Mesendoderm (in vitro differentiated cells): ENCODE results near the gene HBG2.

Experiments used
- DNase-seq: peaks from one replicate; pipeline ENCODE4 v3.0.0; 2013
- H2AK5ac ChIP-seq: 2 replicates; pipeline ENCODE4 v1.6.1; 2013; ENCODE audit warnings: low read length, inconsistent platforms
- H2BK120ac ChIP-seq: 2 replicates; pipeline ENCODE4 v1.6.1; 2013; ENCODE audit warnings: low read depth, mild to moderate bottlenecking, low read length, moderate library complexity, mixed read lengths
- H2BK15ac ChIP-seq: replicated peaks from 2 replicates; pipeline ENCODE4 v1.6.1; 2013; ENCODE audit warnings: low read depth, mild to moderate bottlenecking, moderate library complexity
- H2BK5ac ChIP-seq: 2 replicates; pipeline ENCODE4 v1.6.1; 2013; ENCODE audit warnings: low read length, inconsistent platforms
- H3K18ac ChIP-seq: 2 replicates; pipeline ENCODE4 v1.6.1; 2013; ENCODE audit warnings: mild to moderate bottlenecking, low read length, mixed read lengths
- H3K23ac ChIP-seq: one replicate; pipeline ENCODE4 v1.6.1; 2013; ENCODE audit warnings: low read length
- H3K27ac ChIP-seq: 2 replicates; pipeline ENCODE4 v1.5.1; 2013; ENCODE audit warnings: low read depth, mild to moderate bottlenecking, inconsistent platforms, low read length, moderate library complexity
- H3K27me3 ChIP-seq: 2 replicates; pipeline ENCODE4 v1.6.1; 2013; ENCODE audit warnings: low read length, control low read depth, mild to moderate bottlenecking, inconsistent platforms; ENCODE audit not compliant: insufficient read depth, poor library complexity
- H3K36me3 ChIP-seq: 2 replicates; pipeline ENCODE4 v1.6.1; 2013; ENCODE audit warnings: low read length, inconsistent platforms; ENCODE audit not compliant: control insufficient read depth, insufficient read depth
- H3K4ac ChIP-seq: one replicate; pipeline ENCODE4 v1.6.1; 2013; ENCODE audit warnings: low read depth, mild to moderate bottlenecking, low read length, moderate library complexity
- H3K4me1 ChIP-seq: 2 replicates; pipeline ENCODE4 v1.6.1; 2013; ENCODE audit warnings: low read depth, low read length, inconsistent platforms; ENCODE audit not compliant: control insufficient read depth
- H3K4me2 ChIP-seq: 2 replicates; pipeline ENCODE4 v1.6.1; 2013; ENCODE audit warnings: low read length
- H3K4me3 ChIP-seq: 2 replicates; pipeline ENCODE4 v1.5.1; 2013; ENCODE audit warnings: mild to moderate bottlenecking, low read length
- H3K56ac ChIP-seq: one replicate; pipeline ENCODE4 v1.6.1; 2013; ENCODE audit warnings: low read length
- H3K79me1 ChIP-seq: 2 replicates; pipeline ENCODE4 v1.6.1; 2013; ENCODE audit warnings: low read length, inconsistent platforms
- H3K79me2 ChIP-seq: 2 replicates; pipeline ENCODE4 v1.6.1; 2013; ENCODE audit warnings: mild to moderate bottlenecking, low read length; ENCODE audit not compliant: control insufficient read depth, insufficient read depth
- H3K9ac ChIP-seq: 2 replicates; pipeline ENCODE4 v1.6.1; 2013; ENCODE audit warnings: low read length, inconsistent platforms
- H4K5ac ChIP-seq: one replicate; pipeline ENCODE4 v1.6.1; 2013; ENCODE audit warnings: low read length
- H4K8ac ChIP-seq: one replicate; pipeline ENCODE4 v1.6.1; 2013; ENCODE audit warnings: low read depth, mild to moderate bottlenecking, control low read depth, low read length, moderate library complexity
- WGBS: extraction: QIAGEN DNeasy Blood & Tissue Kit; methylation state at CpG from one replicate; pipeline ENCODE4 v1.1.7; 2013; ENCODE audit warnings: low lambda C conversion rate, missing lambda C conversion rate; ENCODE audit not compliant: insufficient coverage; ENCODE audit errors: extremely low coverage; 5-methylcytosine and 5-hydroxymethylcytosine counted together

HBG2 gene

DNA sequence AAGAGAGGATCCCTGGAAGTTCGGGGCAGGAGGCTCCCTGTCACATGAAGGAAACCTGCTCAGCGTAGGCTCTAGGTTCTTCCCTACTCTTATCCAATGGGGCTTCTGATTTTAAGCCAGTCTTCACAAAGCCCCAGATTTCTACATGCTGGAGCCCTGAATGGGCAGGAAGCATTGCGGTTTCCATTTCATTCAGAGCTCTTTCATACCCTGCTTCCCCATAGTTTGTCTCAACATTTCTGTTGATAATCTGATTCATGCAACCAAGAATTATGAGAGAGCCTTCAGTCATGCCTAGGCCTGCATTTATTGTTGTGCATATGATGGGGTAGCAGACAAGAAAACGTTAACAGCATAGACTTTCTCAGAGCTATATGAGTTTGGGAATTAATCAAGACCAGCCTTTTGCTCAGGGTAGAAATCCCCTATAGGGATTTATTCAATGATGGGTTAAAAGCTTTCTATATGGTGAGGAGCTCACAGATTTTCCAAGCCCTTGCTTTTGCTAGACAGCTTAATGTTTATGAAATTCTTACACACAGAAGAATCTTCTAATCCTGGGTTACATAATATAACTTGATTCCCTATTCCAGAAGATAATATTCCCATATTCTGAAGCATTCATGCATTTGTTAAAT, 31.2 kb upstream of the HBG2 start:
- H3K23ac ChIP-seq: no peak overlapping the region

DNA sequence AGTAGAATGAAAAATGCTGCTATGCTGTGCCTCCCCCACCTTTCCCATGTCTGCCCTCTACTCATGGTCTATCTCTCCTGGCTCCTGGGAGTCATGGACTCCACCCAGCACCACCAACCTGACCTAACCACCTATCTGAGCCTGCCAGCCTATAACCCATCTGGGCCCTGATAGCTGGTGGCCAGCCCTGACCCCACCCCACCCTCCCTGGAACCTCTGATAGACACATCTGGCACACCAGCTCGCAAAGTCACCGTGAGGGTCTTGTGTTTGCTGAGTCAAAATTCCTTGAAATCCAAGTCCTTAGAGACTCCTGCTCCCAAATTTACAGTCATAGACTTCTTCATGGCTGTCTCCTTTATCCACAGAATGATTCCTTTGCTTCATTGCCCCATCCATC, 30.1 kb upstream of the HBG2 start:
- no peaks in the 10 kb centered on the region for H3K79me1 ChIP-seq
- no peak overlapping the region for H3K56ac ChIP-seq
- no peak overlapping the region for H2BK15ac ChIP-seq
- no peak overlapping the region for H3K18ac ChIP-seq
- H4K8ac ChIP-seq: no peak overlapping the region
- DNase-seq: no peak
- no peak overlapping the region for H3K9ac ChIP-seq
- H3K4ac ChIP-seq: no peak overlapping the region
- H2BK5ac ChIP-seq: no peak overlapping the region
- H3K4me1 ChIP-seq: peaks cover 3% of the 10 kb centered on the region
- H3K4me3 ChIP-seq: no peak overlapping the region
- H4K5ac ChIP-seq: no peak overlapping the region
- no peaks in the 10 kb centered on the region for H3K79me2 ChIP-seq
- H3K23ac ChIP-seq: no peak overlapping the region
- WGBS: no CpG with 5 or more reads among the region's 2 CpGs
- no peaks in the 10 kb centered on the region for H3K36me3 ChIP-seq
- no peak overlapping the region for H3K27ac ChIP-seq
- no peak overlapping the region for H3K4me2 ChIP-seq
- no peak overlapping the region for H2BK120ac ChIP-seq
- no peak overlapping the region for H2AK5ac ChIP-seq
- no peaks in the 10 kb centered on the region for H3K27me3 ChIP-seq

More for the DNA sequence above, 31.2 kb upstream of the HBG2 start:
- no CpG with 5 or more reads among the region's 4 CpGs for WGBS
- Histone ChIP-seq H3K36me3 (no peaks in the 10 kb centered on the region), H3K9ac (no peak overlapping the region), H2BK5ac (no peak overlapping the region), H2AK5ac (no peak overlapping the region), H3K27ac (no peak overlapping the region), H3K4me1 (no peaks in the 10 kb centered on the region), H3K4me2 (no peak overlapping the region), H3K4me3 (no peak overlapping the region), H3K4ac (no peak overlapping the region), H3K79me2 (no peaks in the 10 kb centered on the region), H2BK15ac (no peak overlapping the region), H4K8ac (no peak overlapping the region), H3K18ac (no peak overlapping the region), H3K79me1 (no peaks in the 10 kb centered on the region), H3K27me3 (no peaks in the 10 kb centered on the region), H4K5ac (no peak overlapping the region), H3K56ac (no peak overlapping the region), H2BK120ac (no peak overlapping the region)
- no peak for DNase-seq

DNA sequence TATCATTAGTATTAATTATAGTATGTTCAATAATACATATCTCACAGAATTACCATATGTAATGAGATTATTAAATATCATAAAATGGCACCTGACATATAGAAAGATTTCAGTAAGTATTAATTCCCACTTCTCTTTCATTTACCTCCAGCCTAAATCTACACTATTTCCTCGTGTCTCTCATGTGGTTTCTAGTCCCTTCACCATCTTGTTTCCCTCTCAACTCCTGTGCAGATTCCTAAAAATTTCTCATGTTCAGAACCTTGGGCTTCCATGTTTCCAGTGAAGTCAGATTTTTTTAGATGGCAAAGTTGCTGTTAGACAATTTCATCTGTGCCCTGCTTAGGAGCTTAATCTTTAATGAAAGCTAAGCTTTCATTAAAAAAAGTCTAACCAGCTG, 29.3 kb upstream of the HBG2 start:
- no CpG with 5 or more reads among the region's 1 CpG for WGBS
- DNase-seq: no peak
- no peak overlapping the region for H4K8ac ChIP-seq
- no peak overlapping the region for H4K5ac ChIP-seq
- H2BK15ac ChIP-seq: no peak overlapping the region
- no peak overlapping the region for H2AK5ac ChIP-seq
- no peaks in the 10 kb centered on the region for H3K27me3 ChIP-seq
- H3K23ac ChIP-seq: no peak overlapping the region
- no peak overlapping the region for H3K27ac ChIP-seq
- peaks cover 3% of the 10 kb centered on the region for H3K4me1 ChIP-seq
- no peak overlapping the region for H3K4me2 ChIP-seq
- no peaks in the 10 kb centered on the region for H3K36me3 ChIP-seq
- H3K9ac ChIP-seq: no peak overlapping the region
- no peak overlapping the region for H3K56ac ChIP-seq
- H3K4ac ChIP-seq: no peak overlapping the region
- no peaks in the 10 kb centered on the region for H3K79me1 ChIP-seq
- no peak overlapping the region for H2BK5ac ChIP-seq
- H3K4me3 ChIP-seq: no peak overlapping the region
- H3K18ac ChIP-seq: no peak overlapping the region
- no peak overlapping the region for H2BK120ac ChIP-seq
- no peaks in the 10 kb centered on the region for H3K79me2 ChIP-seq

DNA sequence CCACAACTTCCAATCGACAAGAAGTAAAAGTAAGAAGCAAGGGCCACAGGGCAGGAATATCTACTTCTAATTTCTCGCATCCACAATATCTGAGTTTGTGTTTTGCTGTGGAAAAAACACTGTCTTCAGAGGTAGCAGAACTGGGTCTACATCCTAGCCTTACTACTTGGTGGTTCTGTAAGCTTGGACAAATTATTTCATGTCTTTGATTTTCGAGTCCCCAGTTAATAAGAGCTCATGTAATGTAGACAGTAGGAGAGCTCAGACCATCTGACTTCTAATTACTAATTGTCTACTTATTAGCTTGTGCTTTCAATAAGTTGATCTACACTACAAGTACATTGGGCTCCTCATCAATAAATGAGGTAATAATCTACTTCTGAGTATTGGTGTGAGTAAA, 28.5 kb upstream of the HBG2 start:
- Histone ChIP-seq H3K27me3 (no peaks in the 10 kb centered on the region), H4K5ac (no peak overlapping the region), H3K79me2 (no peaks in the 10 kb centered on the region), H3K27ac (no peak overlapping the region), H2BK15ac (no peak overlapping the region), H2AK5ac (no peak overlapping the region), H3K4me2 (no peak overlapping the region), H3K36me3 (no peaks in the 10 kb centered on the region), H3K56ac (no peak overlapping the region), H3K18ac (no peak overlapping the region), H3K23ac (no peak overlapping the region), H4K8ac (no peak overlapping the region), H2BK5ac (no peak overlapping the region), H3K4me3 (no peak overlapping the region), H3K4me1 (peaks cover 3% of the 10 kb centered on the region), H3K79me1 (no peaks in the 10 kb centered on the region), H3K9ac (no peak overlapping the region), H3K4ac (no peak overlapping the region), H2BK120ac (no peak overlapping the region)
- WGBS: no CpG with 5 or more reads among the region's 3 CpGs
- no peak for DNase-seq

DNA sequence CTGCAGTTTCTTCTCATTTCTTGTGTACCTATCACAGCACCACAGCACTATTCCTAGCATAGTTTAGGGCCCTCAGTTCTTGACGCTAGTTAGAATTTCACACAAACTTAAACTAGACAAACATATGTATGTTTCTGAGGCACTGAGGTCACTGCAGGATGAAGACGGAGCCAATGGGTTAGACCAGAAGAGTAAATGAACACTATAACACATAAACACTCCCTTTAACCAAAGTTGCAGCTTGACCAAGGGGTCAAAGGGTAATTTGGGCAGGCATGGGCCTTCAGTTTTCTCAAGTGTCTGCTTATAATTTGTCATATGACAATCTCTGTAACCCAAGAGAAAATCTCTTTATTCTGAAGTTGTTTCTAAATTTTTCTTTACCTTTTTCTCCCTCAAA, 28.0 kb upstream of the HBG2 start:
- no CpG with 5 or more reads among the region's 2 CpGs for WGBS
- Histone ChIP-seq H2BK120ac (no peak overlapping the region), H4K5ac (no peak overlapping the region), H3K27me3 (no peaks in the 10 kb centered on the region), H3K36me3 (no peaks in the 10 kb centered on the region), H3K4me2 (no peak overlapping the region), H2BK15ac (no peak overlapping the region), H2BK5ac (no peak overlapping the region), H3K56ac (no peak overlapping the region), H3K23ac (no peak overlapping the region), H3K18ac (no peak overlapping the region), H3K4me3 (no peak overlapping the region), H3K27ac (no peak overlapping the region), H3K4me1 (peaks cover 3% of the 10 kb centered on the region), H3K79me2 (no peaks in the 10 kb centered on the region), H4K8ac (no peak overlapping the region), H2AK5ac (no peak overlapping the region), H3K9ac (no peak overlapping the region), H3K4ac (no peak overlapping the region), H3K79me1 (no peaks in the 10 kb centered on the region)
- no peak for DNase-seq

DNA sequence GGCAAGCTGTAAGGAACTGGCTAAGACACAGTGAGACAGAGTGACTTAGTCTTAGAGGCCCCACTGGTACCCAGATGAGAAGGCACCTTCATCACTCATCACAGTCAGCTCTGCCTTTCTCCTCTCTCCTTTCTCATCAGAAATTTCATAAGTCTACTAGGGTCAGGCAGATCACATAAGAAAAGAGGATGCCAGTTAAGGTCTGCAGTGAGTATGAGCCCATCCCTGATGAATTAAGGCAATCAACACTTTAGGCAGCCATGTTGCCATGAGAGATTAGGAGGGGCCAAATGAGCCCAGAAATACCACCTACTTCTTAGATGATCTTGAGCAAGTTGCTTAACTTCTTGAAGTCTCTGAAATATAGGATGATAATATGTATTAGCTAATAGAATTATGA, 27.0 kb upstream of the HBG2 start:
- DNase-seq: no peak
- Histone ChIP-seq H4K5ac (no peak overlapping the region), H3K18ac (no peak overlapping the region), H2AK5ac (no peak overlapping the region), H4K8ac (no peak overlapping the region), H3K4ac (no peak overlapping the region), H3K4me1 (peaks cover 3% of the 10 kb centered on the region), H3K27ac (no peak overlapping the region), H3K56ac (no peak overlapping the region), H3K4me3 (no peak overlapping the region), H3K79me1 (no peaks in the 10 kb centered on the region), H3K23ac (no peak overlapping the region), H3K36me3 (no peaks in the 10 kb centered on the region), H3K4me2 (no peak overlapping the region), H3K9ac (no peak overlapping the region), H3K79me2 (no peaks in the 10 kb centered on the region), H3K27me3 (no peaks in the 10 kb centered on the region), H2BK15ac (peak overlapping the region; percentile 39), H2BK120ac (no peak overlapping the region), H2BK5ac (no peak overlapping the region)
